Astrocyte (in vitro differentiated cells and primary cell): Measurements from ENCODE around the gene PDE1A.

Experiments used
- EZH2 ChIP-seq: IDR thresholded peaks from 2 replicates; pipeline ENCODE4 v1.6.1; 2012; ENCODE audit warnings: mild to moderate bottlenecking, low read length, inconsistent platforms; ENCODE audit not compliant: insufficient read depth
- TF ChIP-seq, protein P1 (sequence below): IDR thresholded peaks from 2 replicates; pipeline ENCODE4 v1.5.1; 2011; ENCODE audit warnings: low read depth, mild to moderate bottlenecking, inconsistent platforms, low read length, moderate library complexity; ENCODE audit not compliant: insufficient read depth

DNA sequence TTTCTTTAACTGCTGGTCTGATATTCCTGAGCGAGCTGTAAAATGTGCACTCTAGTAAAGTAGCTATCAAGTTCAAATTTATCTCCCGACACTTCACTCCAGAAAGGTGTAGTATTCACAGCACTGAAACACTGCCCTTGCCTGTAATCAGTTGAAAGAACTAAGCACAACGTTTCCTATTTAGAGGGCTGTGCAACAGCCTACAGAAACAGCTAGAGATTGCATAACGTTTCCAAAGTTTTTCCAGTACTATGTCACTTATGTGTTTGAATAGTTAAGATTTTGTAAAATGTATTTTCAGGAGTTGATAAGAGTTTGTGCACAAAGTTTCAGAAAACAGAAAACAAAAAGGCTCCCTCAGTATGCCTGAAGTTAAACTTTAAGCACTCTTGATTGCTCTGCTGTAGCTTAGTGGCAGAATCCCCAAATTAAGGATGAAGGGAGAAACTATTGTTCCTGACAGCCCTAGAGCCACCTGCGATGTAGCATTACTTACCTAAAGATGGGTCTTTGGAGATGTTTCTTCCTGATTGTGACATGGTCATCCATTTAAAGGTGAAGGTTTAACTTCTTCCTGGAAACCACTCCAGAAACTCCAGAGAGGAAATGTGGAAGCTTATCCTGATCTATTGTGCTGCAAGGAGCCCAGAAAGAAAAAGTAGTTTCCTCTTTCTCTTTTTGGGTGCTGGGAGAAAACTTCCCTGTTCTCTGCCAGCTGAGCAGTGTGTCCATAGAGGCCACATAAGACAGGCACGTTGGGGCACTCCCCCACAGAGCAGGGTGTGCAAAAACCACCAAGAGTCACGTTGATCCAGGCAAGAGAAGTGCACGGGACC, 536 bp downstream of the PDE1A start:
- TF ChIP-seq, protein P1, sequence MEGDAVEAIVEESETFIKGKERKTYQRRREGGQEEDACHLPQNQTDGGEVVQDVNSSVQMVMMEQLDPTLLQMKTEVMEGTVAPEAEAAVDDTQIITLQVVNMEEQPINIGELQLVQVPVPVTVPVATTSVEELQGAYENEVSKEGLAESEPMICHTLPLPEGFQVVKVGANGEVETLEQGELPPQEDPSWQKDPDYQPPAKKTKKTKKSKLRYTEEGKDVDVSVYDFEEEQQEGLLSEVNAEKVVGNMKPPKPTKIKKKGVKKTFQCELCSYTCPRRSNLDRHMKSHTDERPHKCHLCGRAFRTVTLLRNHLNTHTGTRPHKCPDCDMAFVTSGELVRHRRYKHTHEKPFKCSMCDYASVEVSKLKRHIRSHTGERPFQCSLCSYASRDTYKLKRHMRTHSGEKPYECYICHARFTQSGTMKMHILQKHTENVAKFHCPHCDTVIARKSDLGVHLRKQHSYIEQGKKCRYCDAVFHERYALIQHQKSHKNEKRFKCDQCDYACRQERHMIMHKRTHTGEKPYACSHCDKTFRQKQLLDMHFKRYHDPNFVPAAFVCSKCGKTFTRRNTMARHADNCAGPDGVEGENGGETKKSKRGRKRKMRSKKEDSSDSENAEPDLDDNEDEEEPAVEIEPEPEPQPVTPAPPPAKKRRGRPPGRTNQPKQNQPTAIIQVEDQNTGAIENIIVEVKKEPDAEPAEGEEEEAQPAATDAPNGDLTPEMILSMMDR, result no peak
- TF ChIP-seq EZH2, result no peak
